Dedifferentiated amniotic fluid mesenchymal stem cell (primary cell): Measurements from ENCODE around the gene BCLAF1.

ENCODE experiments used
- DNase-seq: peaks from one replicate; pipeline ENCODE4 v3.0.0-alpha.2; 2016; ENCODE audit errors: extremely low spot score

Gene BCLAF1

GRCh38 chr6:136289579-136290409, at the start of gene BCLAF1:
Gene BCLAF1 (minus strand): TSS chr6:136289846. CDS start chr6:136279866, 9,980 bp downstream.
- peak; percentile 99 for DNase-seq

- no peak for DNase-seq
Measured at GRCh38 chr6:136338486-136338885, 48.8 kb upstream of the BCLAF1 start.

GRCh38 chr6:136337606-136338005, 48.0 kb upstream of the BCLAF1 start:
- DNase-seq: no peak

GRCh38 chr6:136337121-136337520, 47.5 kb upstream of the BCLAF1 start:
- DNase-seq: no peak

- no peak for DNase-seq
Measured at GRCh38 chr6:136335736-136336363, 46.2 kb upstream of the BCLAF1 start.

- no peak for DNase-seq
Measured at GRCh38 chr6:136334853-136335252, 45.2 kb upstream of the BCLAF1 start.

- DNase-seq: no peak
Measured at GRCh38 chr6:136334465-136334846, 44.8 kb upstream of the BCLAF1 start.

GRCh38 chr6:136333824-136334464, 44.3 kb upstream of the BCLAF1 start:
- DNase-seq: no peak

- DNase-seq: no peak
Measured at GRCh38 chr6:136331461-136331860, 41.8 kb upstream of the BCLAF1 start.

- DNase-seq: no peak
Measured at GRCh38 chr6:136330634-136331033, 41.0 kb upstream of the BCLAF1 start.

- DNase-seq: no peak
Measured at GRCh38 chr6:136326038-136326553, 36.5 kb upstream of the BCLAF1 start.

- no peak for DNase-seq
Measured at GRCh38 chr6:136324686-136325380, 35.2 kb upstream of the BCLAF1 start.

- DNase-seq: no peak
Measured at GRCh38 chr6:136323431-136324112, 33.9 kb upstream of the BCLAF1 start.

- no peak for DNase-seq
Measured at GRCh38 chr6:136319732-136320131, 30.1 kb upstream of the BCLAF1 start.

- no peak for DNase-seq
Measured at GRCh38 chr6:136318676-136319075, 29.0 kb upstream of the BCLAF1 start.

- no peak for DNase-seq
Measured at GRCh38 chr6:136317971-136318370, 28.3 kb upstream of the BCLAF1 start.

GRCh38 chr6:136317021-136317694, 27.5 kb upstream of the BCLAF1 start:
- DNase-seq: peak; percentile 51

GRCh38 chr6:136315594-136315993, 25.9 kb upstream of the BCLAF1 start:
- DNase-seq: no peak

- DNase-seq: no peak
Measured at GRCh38 chr6:136312975-136313374, 23.3 kb upstream of the BCLAF1 start.

- no peak for DNase-seq
Measured at GRCh38 chr6:136309729-136310311, 20.2 kb upstream of the BCLAF1 start.
